ENCODE data around the gene TXN2.

DNA sequence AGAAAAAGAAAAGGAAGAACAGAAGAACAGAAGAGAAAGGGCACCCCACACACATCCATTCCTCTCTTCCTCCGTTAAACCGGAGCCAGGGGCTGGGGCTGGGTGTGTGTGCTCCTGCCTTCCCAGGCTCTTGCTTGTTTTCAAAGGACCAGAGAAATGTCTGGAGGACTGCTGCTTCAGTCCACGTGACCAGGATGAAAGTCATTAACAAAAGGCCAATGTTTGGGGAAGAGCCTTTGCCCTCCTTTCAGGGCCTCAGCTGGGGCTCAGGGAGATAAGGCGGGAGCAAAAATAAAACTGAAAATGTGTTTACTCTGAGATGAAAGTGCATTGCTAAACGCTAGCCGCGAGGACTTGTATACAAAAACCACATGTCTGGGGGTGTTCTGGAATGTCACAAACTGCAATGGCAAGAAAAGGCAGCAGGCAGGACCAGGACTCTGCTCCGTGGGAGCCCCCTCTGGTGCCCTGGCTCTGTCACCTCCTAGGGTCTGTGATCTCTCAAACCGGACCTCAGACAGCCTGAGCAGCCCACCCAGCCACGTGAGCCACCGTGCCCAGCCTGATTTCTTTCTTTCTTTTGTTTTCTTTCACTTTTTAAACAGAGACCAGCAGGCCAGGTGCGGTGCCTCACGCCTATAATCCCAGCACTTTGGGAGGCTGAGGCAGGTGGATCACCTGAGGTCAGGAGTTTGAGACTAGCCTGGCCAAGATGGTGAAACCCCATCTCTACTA is 62.1 kb downstream of the TXN2 start:
- TF ChIP-seq, protein P1, sequence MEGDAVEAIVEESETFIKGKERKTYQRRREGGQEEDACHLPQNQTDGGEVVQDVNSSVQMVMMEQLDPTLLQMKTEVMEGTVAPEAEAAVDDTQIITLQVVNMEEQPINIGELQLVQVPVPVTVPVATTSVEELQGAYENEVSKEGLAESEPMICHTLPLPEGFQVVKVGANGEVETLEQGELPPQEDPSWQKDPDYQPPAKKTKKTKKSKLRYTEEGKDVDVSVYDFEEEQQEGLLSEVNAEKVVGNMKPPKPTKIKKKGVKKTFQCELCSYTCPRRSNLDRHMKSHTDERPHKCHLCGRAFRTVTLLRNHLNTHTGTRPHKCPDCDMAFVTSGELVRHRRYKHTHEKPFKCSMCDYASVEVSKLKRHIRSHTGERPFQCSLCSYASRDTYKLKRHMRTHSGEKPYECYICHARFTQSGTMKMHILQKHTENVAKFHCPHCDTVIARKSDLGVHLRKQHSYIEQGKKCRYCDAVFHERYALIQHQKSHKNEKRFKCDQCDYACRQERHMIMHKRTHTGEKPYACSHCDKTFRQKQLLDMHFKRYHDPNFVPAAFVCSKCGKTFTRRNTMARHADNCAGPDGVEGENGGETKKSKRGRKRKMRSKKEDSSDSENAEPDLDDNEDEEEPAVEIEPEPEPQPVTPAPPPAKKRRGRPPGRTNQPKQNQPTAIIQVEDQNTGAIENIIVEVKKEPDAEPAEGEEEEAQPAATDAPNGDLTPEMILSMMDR (IDR thresholded peaks at IDR 0.05), result no peak
- peak; percentile 41 for TF ChIP-seq POLR2AphosphoS5 (IDR thresholded peaks at IDR 0.05)
- TF ChIP-seq POLR2A (IDR thresholded peaks at IDR 0.05), result no peak
